Measurements from ENCODE around the gene BSPRY.

- TF ChIP-seq CTCF (IDR thresholded peaks at IDR 0.05; ENCODE audit: borderline replicate concordance, extremely low read depth, low read length, poor library complexity, severe bottlenecking) = no peak
- TF ChIP-seq EZH2 (IDR thresholded peaks at IDR 0.05; ENCODE audit: borderline replicate concordance, low read depth, low read length, severe bottlenecking) = no peak
Measured at GRCh38 chr9:113375057-113376023, 26.0 kb downstream of the BSPRY start.

All from DND-41 (cell line).